Measurements from ENCODE around the gene SYNE2. TPM values are rescaled to one million over a fixed set of nuclear protein-coding genes. Genes with fewer than 3 reads are reported as not detected.

The SYNE2 gene
- total and polyA plus RNA-seq, 4 donors = 12.0 to 79.9 (median 19.5) TPM

- peaks cover 0 to 5% (median 2%) of the 10 kb centered on the region in 4 donors for H3K36me3 ChIP-seq (ENCODE audit: control insufficient read depth in 4 of 4, insufficient read depth in 3 of 4, low read depth in 1 of 4, low read length in 3 of 4)
- TF ChIP-seq FOXA2 (IDR thresholded peaks at IDR 0.05) (no peak), TAF1 (conservative IDR thresholded peaks at IDR 0.05) (no peak), RAD21 (IDR thresholded peaks at IDR 0.05) (no peak), NR2F2 (IDR thresholded peaks at IDR 0.05) (no peak), ZBTB33 (IDR thresholded peaks at IDR 0.05) (no peak), SP1 (IDR thresholded peaks at IDR 0.05) (no peak)
Observed at GRCh38 chr14:63974176-63974575, 121.4 kb downstream of the SYNE2 start.

GRCh38 chr14:63981569-63981968 lies 128.8 kb downstream of the SYNE2 start:
- no peak overlapping the region for H3K4me3 ChIP-seq (ENCODE audit: low read depth in 1 of 3, low read length in 3 of 3)
- H3K4me1 ChIP-seq (ENCODE audit: control insufficient read depth in 4 of 4, insufficient read depth in 4 of 4, low read length in 3 of 4) = no peaks in the 10 kb centered on the region
- no peak for DNase-seq (ENCODE audit: low spot score)
- no peak for TF ChIP-seq HNF4A (conservative IDR thresholded peaks at IDR 0.05)
- no peak for TF ChIP-seq HNF4G (IDR thresholded peaks at IDR 0.05)
- TF ChIP-seq RAD21 (IDR thresholded peaks at IDR 0.05) = no peak
- no peak for TF ChIP-seq GABPA (IDR thresholded peaks at IDR 0.05 in 1 of 2, conservative IDR thresholded peaks at IDR 0.05 in 1 of 2)
- TF ChIP-seq JUND (IDR thresholded peaks at IDR 0.05) = no peak
- no peak for TF ChIP-seq MAX (IDR thresholded peaks at IDR 0.05)
- TF ChIP-seq SP1 (IDR thresholded peaks at IDR 0.05) = no peak
- TF ChIP-seq NR2F2 (IDR thresholded peaks at IDR 0.05) = no peak
- no peak for TF ChIP-seq REST (IDR thresholded peaks at IDR 0.05)
- no peak for TF ChIP-seq YY1 (IDR thresholded peaks at IDR 0.05)
- TF ChIP-seq RXRA (IDR thresholded peaks at IDR 0.05) = no peak
- no peak for TF ChIP-seq ZBTB33 (IDR thresholded peaks at IDR 0.05)
- TF ChIP-seq CTCF (IDR thresholded peaks at IDR 0.05; ENCODE audit: low read depth, low read length, missing input control) = no peak
- no peak for TF ChIP-seq TAF1 (conservative IDR thresholded peaks at IDR 0.05)
- TF ChIP-seq EGR1 (IDR thresholded peaks at IDR 0.05; ENCODE audit: low read depth in 2 of 2) = no peak
- no peak for TF ChIP-seq FOXA2 (IDR thresholded peaks at IDR 0.05)
- no peak for TF ChIP-seq ATF3 (IDR thresholded peaks at IDR 0.05)
- no peak overlapping the region for H3K27ac ChIP-seq (ENCODE audit: low read depth in 1 of 2, low read length in 2 of 2)
- H3K36me3 ChIP-seq (ENCODE audit: control insufficient read depth in 4 of 4, insufficient read depth in 3 of 4, low read depth in 1 of 4, low read length in 3 of 4) = peaks cover 0 to 5% (median 3%) of the 10 kb centered on the region in 4 donors
- 98% methylated on average over 4 of the region's 4 CpGs for WGBS
- no peak overlapping the region for H3K9ac ChIP-seq (ENCODE audit: low read depth in 1 of 2, low read length in 2 of 2)
- no peaks in the 10 kb centered on the region for H3K9me3 ChIP-seq (ENCODE audit: control insufficient read depth in 4 of 4, low read length in 3 of 4)
- no peaks in the 10 kb centered on the region for H3K27me3 ChIP-seq (ENCODE audit: control insufficient read depth in 4 of 4, insufficient read depth in 4 of 4, low read length in 3 of 4)

More at GRCh38 chr14:63974176-63974575, 121.4 kb downstream of the SYNE2 start:
- Histone ChIP-seq H3K4me1 (ENCODE audit: control insufficient read depth in 4 of 4, insufficient read depth in 4 of 4, low read length in 3 of 4) (no peaks in the 10 kb centered on the region), H3K9me3 (ENCODE audit: control insufficient read depth in 4 of 4, low read length in 3 of 4) (no peaks in the 10 kb centered on the region), H3K27ac (ENCODE audit: low read depth in 1 of 2, low read length in 2 of 2) (no peak overlapping the region), H3K27me3 (ENCODE audit: control insufficient read depth in 4 of 4, insufficient read depth in 4 of 4, low read length in 3 of 4) (no peaks in the 10 kb centered on the region), H3K9ac (ENCODE audit: low read depth in 1 of 2, low read length in 2 of 2) (no peak overlapping the region), H3K4me3 (ENCODE audit: low read depth in 1 of 3, low read length in 3 of 3) (no peak overlapping the region)
- 96% methylated on average over 5 of the region's 5 CpGs for WGBS
- no peak for DNase-seq (ENCODE audit: low spot score)

Data from liver (tissue), 9 donors.